Measurements from ENCODE around the gene KIT. TPM values are rescaled to one million over a fixed set of nuclear protein-coding genes. Genes with fewer than 3 reads are reported as not detected.

KIT gene
- total RNA-seq, 4 donors from 2014 or later = 3.1 to 11.7 (median 7.9) TPM

GRCh38 chr4:54726907-54727306 is 69.2 kb downstream of the KIT start:
- ATAC-seq (ENCODE audit: low FRiP score) = no peak

DNA sequence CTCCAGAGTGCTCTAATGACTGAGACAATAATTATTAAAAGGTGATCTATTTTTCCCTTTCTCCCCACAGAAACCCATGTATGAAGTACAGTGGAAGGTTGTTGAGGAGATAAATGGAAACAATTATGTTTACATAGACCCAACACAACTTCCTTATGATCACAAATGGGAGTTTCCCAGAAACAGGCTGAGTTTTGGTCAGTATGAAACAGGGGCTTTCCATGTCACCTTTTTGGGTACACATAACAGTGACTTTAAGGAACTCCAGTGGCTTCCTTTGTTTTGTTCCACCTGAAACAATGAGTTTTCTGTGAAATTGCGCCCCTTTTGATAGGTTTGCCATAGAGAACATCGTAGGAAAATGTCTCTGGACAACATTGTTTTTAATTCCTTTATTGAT is 69.6 kb downstream of the KIT start:
- no peak for ATAC-seq (ENCODE audit: low FRiP score)
- no peak for TF ChIP-seq CTCF (IDR thresholded peaks at IDR 0.05)

More at GRCh38 chr4:54726907-54727306, 69.2 kb downstream of the KIT start:
- DNase-seq (ENCODE audit: low spot score) = no peak
- TF ChIP-seq CTCF (IDR thresholded peaks at IDR 0.05) = no peak

DNA sequence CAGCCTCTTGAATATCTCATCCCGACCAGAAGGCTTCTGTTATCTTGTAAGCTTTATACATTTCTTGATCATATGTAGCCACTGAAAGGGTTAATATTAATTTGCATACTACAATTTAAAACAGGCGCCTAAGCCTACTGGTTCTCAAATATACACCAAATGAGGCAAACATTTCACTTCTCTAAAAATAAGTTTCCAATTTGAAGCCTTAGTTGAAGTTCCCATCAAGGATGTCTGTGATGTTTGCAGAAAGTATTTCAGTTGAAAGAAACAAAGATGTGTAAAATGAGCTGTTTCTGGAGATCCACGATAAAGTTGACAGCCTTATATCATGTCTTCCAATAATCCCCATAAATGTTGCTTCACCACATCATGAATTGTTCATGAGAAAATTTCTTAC is 70.6 kb downstream of the KIT start:
- ATAC-seq (ENCODE audit: low FRiP score) = no peak
- no peak for DNase-seq (ENCODE audit: low spot score)
- no peak for TF ChIP-seq CTCF (IDR thresholded peaks at IDR 0.05)

More for the DNA sequence above, 69.6 kb downstream of the KIT start:
- DNase-seq (ENCODE audit: low spot score) = no peak

GRCh38 chr4:54729256-54729655 is 71.5 kb downstream of the KIT start:
- DNase-seq (ENCODE audit: low spot score) (no peak), ATAC-seq (ENCODE audit: low FRiP score) (no peak)
- TF ChIP-seq CTCF (IDR thresholded peaks at IDR 0.05) = no peak

- ATAC-seq (ENCODE audit: low FRiP score) = no peak
Observed at GRCh38 chr4:54730581-54730980, 72.8 kb downstream of the KIT start.

GRCh38 chr4:54731552-54731951 is 73.8 kb downstream of the KIT start:
- no peak for DNase-seq (ENCODE audit: low spot score)
- ATAC-seq (ENCODE audit: low FRiP score) = no peak
- TF ChIP-seq CTCF (IDR thresholded peaks at IDR 0.05) = no peak

More at GRCh38 chr4:54730581-54730980, 72.8 kb downstream of the KIT start:
- no peak for TF ChIP-seq CTCF (IDR thresholded peaks at IDR 0.05)
- DNase-seq (ENCODE audit: low spot score) = no peak

DNA sequence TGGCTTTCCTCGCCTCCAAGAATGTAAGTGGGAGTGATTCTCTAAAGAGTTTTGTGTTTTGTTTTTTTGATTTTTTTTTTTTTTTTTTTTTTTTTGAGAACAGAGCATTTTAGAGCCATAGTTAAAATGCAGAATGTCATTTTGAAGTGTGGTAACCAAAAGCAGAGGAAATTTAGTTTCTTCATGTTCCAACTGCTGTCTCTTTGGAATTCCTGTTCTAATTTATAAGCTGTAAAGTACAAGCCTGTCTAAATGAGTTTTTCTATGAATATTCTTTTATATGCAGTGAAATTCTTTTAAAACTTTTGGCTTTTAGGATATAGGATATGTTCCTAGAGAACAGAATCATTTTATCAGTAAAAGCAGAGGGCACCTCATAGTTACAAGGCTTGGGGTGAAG is 74.2 kb downstream of the KIT start:
- TF ChIP-seq CTCF (IDR thresholded peaks at IDR 0.05) = no peak

More for the DNA sequence above, 74.2 kb downstream of the KIT start:
- DNase-seq (ENCODE audit: low spot score) (no peak), ATAC-seq (ENCODE audit: low FRiP score) (no peak)

Measured in omental fat pad (tissue), 4 donors.